ENCODE results near the gene CNTN5.

The CNTN5 gene

GRCh38 chr11:100011697-100012096, 990.9 kb downstream of the CNTN5 start:
- TF ChIP-seq GATA1 (IDR thresholded peaks at IDR 0.05; ENCODE audit: low read depth, low read length) (no peak), POLR2A (IDR thresholded peaks at IDR 0.05; ENCODE audit: low read length) (no peak)
- no peak for DNase-seq

DNA sequence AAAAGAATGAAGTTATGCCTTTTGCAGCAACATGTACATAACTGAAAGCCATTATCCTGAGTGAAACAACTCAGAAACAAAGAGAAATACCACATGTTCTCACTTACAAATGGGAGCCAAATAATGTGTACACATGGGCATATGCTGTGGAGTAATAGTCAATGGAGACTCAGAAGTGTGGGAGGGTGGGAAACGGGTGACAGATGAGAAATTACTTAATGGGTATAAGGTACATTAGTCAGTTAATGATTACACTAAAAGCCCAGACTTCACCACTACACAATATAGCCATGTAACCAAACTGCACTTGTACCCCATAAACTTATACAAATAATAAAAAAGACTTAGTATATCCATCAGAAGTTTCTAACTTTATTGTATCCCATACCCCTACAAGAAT, 992.3 kb downstream of the CNTN5 start:
- DNase-seq, result no peak
- TF ChIP-seq POLR2A (IDR thresholded peaks at IDR 0.05; ENCODE audit: low read length) (no peak), GATA1 (IDR thresholded peaks at IDR 0.05; ENCODE audit: low read depth, low read length) (no peak)

GRCh38 chr11:100031973-100032372, 1011.2 kb downstream of the CNTN5 start:
- TF ChIP-seq GATA1 (IDR thresholded peaks at IDR 0.05; ENCODE audit: low read depth, low read length), result no peak
- no peak for TF ChIP-seq POLR2A (IDR thresholded peaks at IDR 0.05; ENCODE audit: low read length)

GRCh38 chr11:100061006-100061405, 1040.3 kb downstream of the CNTN5 start:
- no peak for TF ChIP-seq POLR2A (IDR thresholded peaks at IDR 0.05; ENCODE audit: low read length)
- TF ChIP-seq GATA1 (IDR thresholded peaks at IDR 0.05; ENCODE audit: low read depth, low read length), result no peak
- DNase-seq, result no peak

More at GRCh38 chr11:100031973-100032372, 1011.2 kb downstream of the CNTN5 start:
- DNase-seq, result no peak

DNA sequence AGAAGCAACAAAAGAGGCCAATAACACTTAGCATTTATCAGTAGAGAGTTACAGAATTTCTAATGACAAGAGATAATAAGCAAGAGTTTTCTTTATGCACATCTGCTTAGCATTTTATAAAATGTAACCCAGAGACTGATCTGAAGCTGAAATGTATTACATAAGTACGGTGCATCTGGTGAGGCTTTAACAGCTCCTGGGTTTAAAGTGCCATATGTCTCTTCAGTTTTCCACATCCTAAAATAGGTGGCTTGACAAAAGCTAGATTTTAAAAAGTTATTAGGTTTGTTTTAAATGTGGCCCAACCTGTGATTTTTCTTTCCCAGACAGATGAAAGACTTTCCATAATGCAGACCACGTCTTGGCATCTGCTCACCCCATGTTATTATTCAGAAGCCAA, 1045.7 kb downstream of the CNTN5 start:
- DNase-seq, result no peak
- TF ChIP-seq POLR2A (IDR thresholded peaks at IDR 0.05; ENCODE audit: low read length) (no peak), GATA1 (IDR thresholded peaks at IDR 0.05; ENCODE audit: low read depth, low read length) (no peak)

- no peak for TF ChIP-seq POLR2A (IDR thresholded peaks at IDR 0.05; ENCODE audit: low read length)
- TF ChIP-seq GATA1 (IDR thresholded peaks at IDR 0.05; ENCODE audit: low read depth, low read length), result no peak
- DNase-seq, result no peak
Measured at GRCh38 chr11:100068116-100068515, 1047.4 kb downstream of the CNTN5 start.

- DNase-seq, result no peak
- TF ChIP-seq POLR2A (IDR thresholded peaks at IDR 0.05; ENCODE audit: low read length) (no peak), GATA1 (IDR thresholded peaks at IDR 0.05; ENCODE audit: low read depth, low read length) (no peak)
Measured at GRCh38 chr11:100072131-100072530, 1051.4 kb downstream of the CNTN5 start.

GRCh38 chr11:100080381-100080780, 1059.6 kb downstream of the CNTN5 start:
- DNase-seq, result no peak
- no peak for TF ChIP-seq POLR2A (IDR thresholded peaks at IDR 0.05; ENCODE audit: low read length)
- TF ChIP-seq GATA1 (IDR thresholded peaks at IDR 0.05; ENCODE audit: low read depth, low read length), result no peak

- DNase-seq, result no peak
Measured at GRCh38 chr11:100080821-100081220, 1060.1 kb downstream of the CNTN5 start.

DNA sequence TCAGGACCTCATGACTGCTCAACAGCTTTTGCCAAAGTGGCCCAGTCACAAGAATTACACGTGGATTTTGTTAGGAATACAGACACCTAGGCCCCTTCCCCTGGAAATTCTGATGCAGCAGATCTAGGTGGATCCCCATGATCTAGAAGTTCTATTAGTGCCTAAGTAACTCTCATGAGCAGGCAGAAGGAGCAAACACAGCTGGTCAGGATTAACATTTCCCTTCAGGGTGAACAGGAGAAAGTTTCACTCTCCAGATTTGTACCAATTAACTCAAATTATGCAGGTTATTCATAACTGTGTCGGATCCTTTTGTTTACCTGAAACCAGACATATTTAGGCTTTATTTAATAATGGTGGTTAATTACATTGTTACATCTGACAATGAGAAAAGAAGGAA, 1072.9 kb downstream of the CNTN5 start:
- TF ChIP-seq GATA1 (IDR thresholded peaks at IDR 0.05; ENCODE audit: low read depth, low read length) (no peak), POLR2A (IDR thresholded peaks at IDR 0.05; ENCODE audit: low read length) (no peak)
- DNase-seq, result no peak

More at GRCh38 chr11:100080821-100081220, 1060.1 kb downstream of the CNTN5 start:
- no peak for TF ChIP-seq POLR2A (IDR thresholded peaks at IDR 0.05; ENCODE audit: low read length)
- TF ChIP-seq GATA1 (IDR thresholded peaks at IDR 0.05; ENCODE audit: low read depth, low read length), result no peak

- DNase-seq, result no peak
- TF ChIP-seq GATA1 (IDR thresholded peaks at IDR 0.05; ENCODE audit: low read depth, low read length), result no peak
- no peak for TF ChIP-seq POLR2A (IDR thresholded peaks at IDR 0.05; ENCODE audit: low read length)
Measured at GRCh38 chr11:100094121-100094865, 1073.5 kb downstream of the CNTN5 start.

GRCh38 chr11:100095809-100096208, 1075.1 kb downstream of the CNTN5 start:
- TF ChIP-seq POLR2A (IDR thresholded peaks at IDR 0.05; ENCODE audit: low read length) (no peak), GATA1 (IDR thresholded peaks at IDR 0.05; ENCODE audit: low read depth, low read length) (no peak)
- DNase-seq, result no peak

- no peak for TF ChIP-seq POLR2A (IDR thresholded peaks at IDR 0.05; ENCODE audit: low read length)
- TF ChIP-seq GATA1 (IDR thresholded peaks at IDR 0.05; ENCODE audit: low read depth, low read length), result no peak
- no peak for DNase-seq
Measured at GRCh38 chr11:100098560-100098959, 1077.8 kb downstream of the CNTN5 start.

DNA sequence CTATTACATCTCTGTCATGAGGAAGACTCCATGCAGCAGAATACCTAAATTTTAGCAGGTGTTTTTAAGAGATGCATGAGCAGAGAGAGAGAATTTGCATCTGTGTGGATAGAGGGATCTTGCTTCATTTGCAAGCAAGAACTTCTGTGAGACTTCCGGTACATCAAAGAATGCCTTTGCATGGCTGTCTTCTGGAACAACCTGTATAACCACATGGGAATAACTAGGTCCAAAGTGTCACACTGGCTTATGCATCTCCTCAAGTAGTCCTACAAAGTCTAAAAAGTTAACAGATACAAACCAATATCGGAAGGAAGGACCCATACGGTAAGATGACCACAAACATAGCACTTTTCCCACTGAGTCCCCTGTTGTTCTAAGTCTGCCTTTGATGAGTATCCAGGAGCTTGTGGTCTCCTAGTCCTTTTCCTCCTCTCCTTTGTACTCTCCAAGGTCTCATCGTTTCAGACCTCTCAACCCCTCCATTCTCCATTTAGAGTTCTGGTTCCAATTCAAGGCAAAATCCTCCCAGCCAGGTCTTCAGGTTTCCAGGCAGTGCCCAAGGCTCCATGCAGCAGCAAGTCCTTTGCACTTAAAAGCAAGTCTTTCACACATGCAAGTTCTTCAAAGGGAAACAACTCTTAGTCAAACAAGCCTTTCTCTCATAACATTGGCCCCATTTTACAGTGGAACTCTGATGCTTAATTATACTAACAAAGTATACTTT, 1084.7 kb downstream of the CNTN5 start:
- no peak for TF ChIP-seq POLR2A (IDR thresholded peaks at IDR 0.05; ENCODE audit: low read length)
- TF ChIP-seq GATA1 (IDR thresholded peaks at IDR 0.05; ENCODE audit: low read depth, low read length), result no peak
- no peak for DNase-seq

DNA sequence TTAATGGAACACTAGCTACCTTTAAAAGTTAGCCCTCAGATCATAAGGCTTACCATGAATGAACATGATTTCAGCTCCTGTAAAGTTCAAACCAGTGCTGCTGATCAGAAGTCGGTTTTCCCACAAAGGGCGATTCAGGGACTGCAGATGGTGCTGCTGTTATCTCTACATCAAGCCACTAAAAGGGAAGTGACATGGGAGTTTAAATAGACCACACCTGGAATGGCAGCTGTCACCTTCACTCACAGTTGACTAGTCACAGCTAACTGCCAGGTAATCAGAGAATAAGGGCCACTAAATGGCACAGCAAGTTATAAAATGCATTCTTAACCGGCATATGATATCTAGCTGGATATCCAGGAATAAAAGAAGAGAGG, 1085.2 kb downstream of the CNTN5 start:
- DNase-seq, result no peak
- TF ChIP-seq POLR2A (IDR thresholded peaks at IDR 0.05; ENCODE audit: low read length) (no peak), GATA1 (IDR thresholded peaks at IDR 0.05; ENCODE audit: low read depth, low read length) (no peak)
